OCI-LY3 (cell line): ENCODE data around the gene FGGY.

Experiments
- CTCF ChIP-seq: fragments of 200-600, 300-600 bp; sonication (generic); IDR thresholded peaks from 2 replicates; pipeline ENCODE4 v1.5.1; 2014; ENCODE audit warnings: antibody characterized with exemption, low read length, low read depth
- EZH2phosphoT487 ChIP-seq: fragments of 200-600 bp; shearing (Covaris generic); IDR thresholded peaks from 2 replicates; pipeline ENCODE4 v1.6.1; 2018; ENCODE audit warnings: antibody characterized with exemption, mixed run types, low read depth

- TF ChIP-seq CTCF (no peak), EZH2phosphoT487 (no peak)
These were observed 30.0 kb upstream of the FGGY start for GRCh38 chr1:59266927-59267293.
